Mucosa of gallbladder (tissue), 1 donor: ENCODE results near the gene CCDC183. TPM values are rescaled to one million over a fixed set of nuclear protein-coding genes. Genes with fewer than 3 reads are reported as not detected.

Experiments used
- DNase-seq: peaks from one replicate; pipeline ENCODE4 v3.0.0-alpha.2; 2020; ENCODE audit warnings: low spot score
- total RNA-seq: library from RNA; stranded (reverse); gene quantifications from one replicate; pipeline ENCODE4 v1.2.1, GENCODE V29; 2021
- donor health status: DM: no; HTN: no; CAD: no.

The CCDC183 gene
- total RNA-seq, 1 donor from 2014 or later: 2.3 TPM

DNA sequence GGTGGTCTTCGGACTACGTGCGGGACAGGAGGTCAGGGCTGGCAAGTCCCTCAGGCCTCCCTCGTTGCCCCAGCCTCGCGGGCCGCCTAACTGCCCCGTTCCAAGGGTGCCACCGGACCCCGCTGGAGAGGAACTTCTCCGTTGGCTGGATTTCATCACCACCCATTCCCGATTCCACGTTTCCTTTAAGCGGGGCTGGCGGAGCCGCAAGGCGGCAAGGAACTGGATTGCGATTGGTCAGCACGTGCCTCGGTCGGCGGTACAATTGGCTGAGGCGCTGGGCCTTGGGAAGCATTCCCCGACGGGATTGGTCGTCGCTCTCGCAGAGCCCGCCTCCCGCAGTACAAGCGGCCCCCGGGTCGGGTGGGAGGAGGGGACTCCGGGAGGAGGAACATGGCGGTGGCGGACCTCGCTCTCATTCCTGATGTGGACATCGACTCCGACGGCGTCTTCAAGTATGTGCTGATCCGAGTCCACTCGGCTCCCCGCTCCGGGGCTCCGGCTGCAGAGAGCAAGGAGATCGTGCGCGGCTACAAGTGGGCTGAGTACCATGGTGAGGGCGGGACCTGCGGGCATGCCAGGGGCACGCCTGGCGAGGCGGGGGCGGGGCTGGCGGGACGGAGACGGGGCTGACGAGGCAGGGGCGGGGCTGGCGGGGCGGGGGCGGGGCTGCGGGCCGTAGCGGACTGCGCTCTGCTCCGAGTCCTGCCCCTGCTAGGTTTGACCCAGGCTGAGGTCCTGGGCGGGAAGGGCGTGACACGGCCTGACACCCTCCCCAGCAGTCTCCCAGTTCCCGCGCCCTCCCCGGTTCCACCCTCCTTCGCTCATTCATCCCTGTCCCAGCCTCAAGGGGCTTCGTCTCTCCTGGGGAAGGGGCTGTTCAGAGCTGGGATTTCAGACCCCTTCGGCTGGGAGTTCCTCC lies 53.2 kb downstream of the CCDC183 start, which contains the start of gene PHPT1:
TSS of gene PHPT1 (plus strand) at position 372 of the 922 bp plus-strand sequence. CDS start at position 394, 22 bp downstream.
- peak; percentile 99 for DNase-seq

DNA sequence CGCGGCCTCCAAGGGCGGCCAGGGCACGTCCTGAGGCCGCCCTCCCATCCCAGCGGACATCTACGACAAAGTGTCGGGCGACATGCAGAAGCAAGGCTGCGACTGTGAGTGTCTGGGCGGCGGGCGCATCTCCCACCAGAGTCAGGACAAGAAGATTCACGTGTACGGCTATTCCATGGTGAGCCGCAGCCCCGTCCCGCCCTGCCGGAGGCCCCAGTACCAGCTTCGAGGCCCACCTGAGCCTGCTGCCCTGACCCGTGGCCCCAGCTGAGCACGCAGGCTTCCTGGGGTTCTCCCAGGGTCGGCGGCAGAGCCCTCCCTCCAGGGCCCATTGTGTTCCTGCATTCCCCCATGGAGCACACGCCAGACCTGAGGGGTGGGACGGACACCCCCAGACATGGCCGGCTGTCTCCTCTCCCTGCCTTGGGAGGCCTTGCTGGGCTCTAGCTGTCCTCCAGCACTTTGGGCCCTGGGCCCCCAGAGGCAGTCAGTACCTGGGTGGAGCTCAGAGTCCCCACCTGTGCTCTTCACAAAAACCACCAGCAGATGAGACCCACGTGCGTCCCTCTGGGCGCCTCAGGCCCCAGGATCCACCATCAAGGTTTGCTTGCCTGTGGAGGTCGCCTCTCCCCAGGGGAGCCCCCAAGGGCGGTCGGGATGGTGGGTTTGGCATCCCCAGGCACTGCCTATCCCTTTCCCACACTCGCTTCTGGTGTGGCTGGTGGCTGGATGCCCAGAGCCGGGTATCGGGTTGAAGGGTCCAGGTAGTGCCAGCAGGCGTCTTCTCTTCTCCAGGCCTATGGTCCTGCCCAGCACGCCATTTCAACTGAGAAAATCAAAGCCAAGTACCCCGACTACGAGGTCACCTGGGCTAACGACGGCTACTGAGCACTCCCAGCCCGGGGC lies 54.1 kb downstream of the CCDC183 start:
- DNase-seq: no peak

DNA sequence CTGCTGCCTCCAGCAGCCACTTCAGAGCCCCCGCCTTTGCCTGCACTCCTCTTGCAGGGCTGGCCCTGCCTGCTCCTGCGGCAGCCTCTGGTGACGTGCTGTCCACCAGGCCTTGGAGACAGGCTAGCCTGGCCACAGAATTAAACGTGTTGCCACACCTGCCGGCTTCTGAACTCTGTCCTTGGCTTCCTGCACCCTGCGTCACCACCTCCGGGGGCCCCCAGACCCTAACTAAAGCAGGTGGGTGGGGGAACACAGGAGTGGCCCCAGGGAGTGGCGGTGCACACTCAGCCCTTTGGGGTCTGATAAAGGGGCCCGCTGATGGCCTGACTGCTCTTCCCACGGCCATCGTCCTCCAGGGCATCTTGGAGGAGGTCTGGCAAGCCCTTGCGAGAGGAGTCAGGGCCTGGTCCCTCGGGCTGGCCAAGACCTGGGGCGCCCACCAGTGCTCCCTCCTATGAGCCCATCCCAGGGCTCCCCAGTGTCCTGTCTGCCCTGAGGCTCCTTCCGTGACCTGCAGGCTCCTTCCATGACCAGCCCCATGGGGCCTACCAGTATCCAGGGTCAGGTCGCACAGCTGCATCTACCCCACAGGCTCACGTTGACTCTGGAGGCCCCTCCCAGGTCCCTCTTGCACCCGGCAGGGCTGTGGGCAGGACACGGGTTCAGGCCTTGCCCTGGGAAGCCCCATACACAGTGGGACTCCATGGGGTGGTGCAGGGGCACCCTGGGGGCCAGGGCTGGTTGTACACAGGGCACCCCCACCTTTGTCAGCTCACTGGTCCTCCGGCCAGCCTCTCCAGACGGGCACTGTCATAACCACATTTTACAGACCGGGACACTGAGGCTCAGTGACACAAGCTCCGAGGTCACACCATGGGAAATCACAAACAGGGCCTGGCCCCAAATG lies 55.0 kb downstream of the CCDC183 start:
- no peak for DNase-seq

DNA sequence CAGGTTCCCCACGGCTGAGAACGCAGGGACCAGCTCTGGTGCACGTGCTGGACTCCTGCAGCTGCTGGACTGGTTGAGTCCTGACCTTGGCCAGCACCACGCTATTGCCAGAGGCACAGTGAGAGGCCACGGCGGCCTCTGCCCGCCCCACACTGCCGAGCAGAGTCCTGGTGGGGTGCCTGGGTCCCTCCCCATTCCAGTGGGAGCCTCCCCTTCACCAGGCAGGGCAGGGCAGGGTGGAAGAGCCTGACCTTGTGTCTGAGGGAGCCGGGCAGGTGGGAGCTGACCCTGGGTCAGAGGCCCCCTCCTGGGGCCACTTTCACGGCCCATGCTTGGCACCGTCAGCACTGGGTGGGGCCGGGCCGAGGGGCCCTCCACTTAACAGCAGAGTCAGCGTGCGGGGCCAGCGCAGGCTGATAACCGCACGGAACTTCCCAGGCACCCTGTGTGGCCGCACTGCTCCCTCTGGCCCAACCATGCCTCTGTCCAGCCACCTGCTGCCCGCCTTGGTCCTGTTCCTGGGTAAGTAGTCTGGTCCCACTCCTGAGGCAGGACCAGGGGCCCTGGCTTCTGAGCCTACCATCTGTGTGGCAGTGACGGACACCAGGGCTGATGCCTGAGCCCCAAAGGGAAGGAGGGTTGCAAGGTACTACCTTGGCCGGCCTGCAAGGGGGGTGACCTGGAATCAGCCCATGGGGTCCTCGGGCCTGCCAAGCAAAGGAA lies 56.0 kb downstream of the CCDC183 start, which contains the start of gene MAMDC4:
TSS of gene MAMDC4 (plus strand) at position 406 of the 723 bp plus-strand sequence. CDS start at position 477, 71 bp downstream.
- no peak for DNase-seq

DNA sequence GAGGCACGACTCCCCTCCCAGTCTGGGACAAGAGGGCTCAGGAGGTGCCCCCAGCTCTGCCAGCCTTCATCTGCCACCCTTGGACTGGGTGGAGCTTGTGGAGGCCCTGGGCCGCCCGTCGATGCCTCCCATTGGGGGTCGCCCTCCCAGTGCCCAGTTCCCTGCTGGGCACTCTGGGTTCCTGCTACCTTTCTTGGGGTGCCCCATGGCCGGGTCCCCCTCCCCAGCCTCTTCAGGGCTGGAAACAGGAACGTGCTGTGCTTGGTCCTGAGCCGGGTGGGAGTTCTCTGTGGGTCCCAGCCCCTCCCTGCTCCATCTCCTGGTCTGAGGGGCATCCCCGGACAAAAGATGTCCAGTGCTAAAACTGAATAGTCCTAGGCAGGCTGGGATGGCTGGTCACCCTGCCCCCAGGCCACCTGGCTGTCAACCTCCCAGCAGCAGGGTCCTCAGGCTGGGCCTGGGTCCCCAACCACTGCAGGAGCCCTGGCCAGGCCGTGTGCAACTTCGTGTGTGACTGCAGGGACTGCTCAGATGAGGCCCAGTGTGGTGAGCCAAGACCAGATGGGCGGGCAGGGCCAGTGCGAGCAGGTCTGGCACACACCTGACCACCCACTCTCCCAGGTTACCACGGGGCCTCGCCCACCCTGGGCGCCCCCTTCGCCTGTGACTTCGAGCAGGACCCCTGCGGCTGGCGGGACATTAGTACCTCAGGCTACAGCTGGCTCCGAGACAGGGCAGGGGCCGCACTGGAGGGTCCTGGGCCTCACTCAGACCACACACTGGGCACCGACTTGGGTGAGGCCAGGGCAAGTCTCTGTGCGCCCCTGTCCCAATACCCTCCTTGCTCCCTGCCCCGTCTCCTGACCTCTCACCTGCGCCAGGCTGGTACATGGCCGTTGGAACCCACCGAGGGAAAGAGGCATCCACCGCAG lies 56.8 kb downstream of the CCDC183 start:
- no peak for DNase-seq

DNA sequence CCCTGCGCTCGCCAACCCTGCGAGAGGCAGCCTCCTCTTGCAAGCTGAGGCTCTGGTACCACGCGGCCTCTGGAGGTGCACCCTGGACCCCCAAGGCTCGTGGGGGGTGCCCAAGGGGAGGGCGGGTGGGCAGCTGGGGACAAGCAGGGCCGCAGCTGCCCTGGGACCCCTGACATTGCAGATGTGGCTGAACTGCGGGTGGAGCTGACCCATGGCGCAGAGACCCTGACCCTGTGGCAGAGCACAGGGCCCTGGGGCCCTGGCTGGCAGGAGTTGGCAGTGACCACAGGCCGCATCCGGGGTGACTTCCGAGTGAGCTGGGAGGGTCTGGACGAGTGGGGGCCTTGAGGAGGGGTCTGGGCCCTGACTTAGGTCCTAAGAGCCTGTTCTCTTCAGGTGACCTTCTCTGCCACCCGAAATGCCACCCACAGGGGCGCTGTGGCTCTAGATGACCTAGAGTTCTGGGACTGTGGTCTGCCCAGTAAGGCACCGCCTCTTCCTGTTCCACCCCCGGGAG lies 57.5 kb downstream of the CCDC183 start:
- no peak for DNase-seq

DNA sequence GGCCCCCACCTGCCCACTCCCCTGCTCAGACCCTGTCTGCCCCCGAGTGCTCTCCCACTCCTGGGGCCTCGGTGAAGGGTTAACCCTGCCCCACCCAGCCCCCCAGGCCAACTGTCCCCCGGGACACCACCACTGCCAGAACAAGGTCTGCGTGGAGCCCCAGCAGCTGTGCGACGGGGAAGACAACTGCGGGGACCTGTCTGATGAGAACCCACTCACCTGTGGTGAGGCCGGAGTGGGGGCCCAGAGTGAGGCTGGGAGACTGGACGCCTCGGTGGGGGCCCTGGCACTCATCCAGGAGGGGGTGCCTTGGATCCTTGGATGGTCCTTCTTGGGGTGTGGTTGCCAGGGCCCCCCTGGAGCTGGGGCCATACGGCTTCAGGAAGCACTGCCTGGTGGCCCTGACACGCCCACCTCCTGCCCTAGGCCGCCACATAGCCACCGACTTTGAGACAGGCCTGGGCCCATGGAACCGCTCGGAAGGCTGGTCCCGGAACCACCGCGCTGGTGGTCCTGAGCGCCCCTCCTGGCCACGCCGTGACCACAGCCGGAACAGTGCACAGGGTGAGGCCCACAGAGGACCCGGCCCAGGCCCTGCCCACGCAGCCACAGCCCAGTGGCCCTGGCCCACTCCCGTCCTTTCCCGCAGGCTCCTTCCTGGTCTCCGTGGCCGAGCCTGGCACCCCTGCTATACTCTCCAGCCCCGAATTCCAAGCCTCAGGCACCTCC lies 58.1 kb downstream of the CCDC183 start:
- DNase-seq: no peak

DNA sequence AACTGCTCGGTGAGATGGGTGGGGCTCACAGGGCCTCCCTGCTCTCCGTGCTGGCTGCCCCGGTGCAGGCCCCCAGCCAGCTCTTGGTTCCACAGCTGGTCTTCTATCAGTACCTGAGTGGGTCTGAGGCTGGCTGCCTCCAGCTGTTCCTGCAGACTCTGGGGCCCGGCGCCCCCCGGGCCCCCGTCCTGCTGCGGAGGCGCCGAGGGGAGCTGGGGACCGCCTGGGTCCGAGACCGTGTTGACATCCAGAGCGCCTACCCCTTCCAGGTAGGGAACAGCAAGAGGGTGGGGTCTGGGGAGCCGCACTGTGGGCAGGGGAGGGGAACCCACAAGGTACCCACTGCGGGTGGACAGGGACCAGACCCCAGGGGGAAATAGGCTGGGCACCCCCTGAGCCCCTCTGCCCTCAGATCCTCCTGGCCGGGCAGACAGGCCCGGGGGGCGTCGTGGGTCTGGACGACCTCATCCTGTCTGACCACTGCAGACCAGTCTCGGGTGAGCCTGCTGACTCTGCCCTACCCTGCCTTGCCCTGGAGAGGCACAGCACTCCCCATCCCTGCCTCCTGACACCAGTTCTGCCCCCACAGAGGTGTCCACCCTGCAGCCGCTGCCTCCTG lies 58.8 kb downstream of the CCDC183 start:
- no peak for DNase-seq

DNA sequence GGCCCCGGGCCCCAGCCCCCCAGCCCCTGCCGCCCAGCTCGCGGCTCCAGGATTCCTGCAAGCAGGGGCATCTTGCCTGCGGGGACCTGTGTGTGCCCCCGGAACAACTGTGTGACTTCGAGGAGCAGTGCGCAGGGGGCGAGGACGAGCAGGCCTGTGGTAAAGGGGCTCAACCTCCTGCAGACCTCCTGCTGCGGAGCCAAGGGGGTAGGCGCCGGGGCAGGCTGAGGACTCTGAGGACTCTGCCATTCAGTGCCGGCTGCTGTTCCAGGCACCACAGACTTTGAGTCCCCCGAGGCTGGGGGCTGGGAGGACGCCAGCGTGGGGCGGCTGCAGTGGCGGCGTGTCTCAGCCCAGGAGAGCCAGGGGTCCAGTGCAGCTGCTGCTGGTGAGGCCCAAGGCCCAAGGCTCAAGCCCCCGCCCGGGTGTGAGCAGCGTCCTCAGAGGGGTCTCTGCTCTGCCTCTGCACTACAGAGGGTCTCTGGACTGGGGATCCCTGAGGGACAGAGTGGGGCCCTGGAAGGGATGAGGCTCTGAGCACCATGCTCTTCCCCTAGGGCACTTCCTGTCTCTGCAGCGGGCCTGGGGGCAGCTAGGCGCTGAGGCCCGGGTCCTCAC lies 59.4 kb downstream of the CCDC183 start:
- DNase-seq: no peak

DNA sequence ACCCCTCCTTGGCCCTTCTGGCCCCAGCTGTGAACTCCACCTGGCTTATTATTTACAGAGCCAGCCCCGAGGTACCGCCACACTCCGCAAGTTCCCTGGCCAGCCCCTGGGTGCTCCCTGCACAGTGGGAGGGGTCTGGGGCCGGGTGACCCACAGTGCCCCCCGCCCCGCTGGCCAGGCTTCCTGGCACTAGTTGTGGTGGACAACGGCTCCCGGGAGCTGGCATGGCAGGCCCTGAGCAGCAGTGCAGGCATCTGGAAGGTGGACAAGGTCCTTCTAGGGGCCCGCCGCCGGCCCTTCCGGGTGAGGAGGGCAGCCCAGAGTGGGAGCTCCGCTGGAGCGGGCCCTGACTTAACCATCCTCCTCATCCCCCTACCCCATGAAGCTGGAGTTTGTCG lies 59.9 kb downstream of the CCDC183 start:
- DNase-seq: no peak

DNA sequence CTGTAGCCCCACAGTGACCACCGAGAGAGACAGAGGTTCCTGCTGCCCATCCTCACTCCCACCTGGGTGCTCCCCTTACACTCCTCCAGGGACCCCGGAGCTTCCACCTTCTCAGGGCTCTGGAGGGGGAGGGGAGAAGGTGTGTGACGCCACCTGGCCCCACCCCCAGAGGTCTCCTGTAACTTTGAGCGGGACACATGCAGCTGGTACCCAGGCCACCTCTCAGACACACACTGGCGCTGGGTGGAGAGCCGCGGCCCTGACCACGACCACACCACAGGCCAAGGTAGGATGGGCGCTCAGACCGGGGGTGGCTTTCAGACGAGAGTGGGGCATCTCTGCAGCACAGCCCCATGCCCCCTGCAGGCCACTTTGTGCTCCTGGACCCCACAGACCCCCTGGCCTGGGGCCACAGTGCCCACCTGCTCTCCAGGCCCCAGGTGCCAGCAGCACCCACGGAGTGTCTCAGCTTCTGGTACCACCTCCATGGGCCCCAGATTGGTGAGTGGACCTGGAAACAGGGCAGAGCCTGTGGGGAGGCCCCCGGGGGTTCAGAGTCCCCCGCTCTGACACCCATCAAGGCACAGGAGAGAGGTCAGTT lies 60.5 kb downstream of the CCDC183 start:
- DNase-seq: no peak

DNA sequence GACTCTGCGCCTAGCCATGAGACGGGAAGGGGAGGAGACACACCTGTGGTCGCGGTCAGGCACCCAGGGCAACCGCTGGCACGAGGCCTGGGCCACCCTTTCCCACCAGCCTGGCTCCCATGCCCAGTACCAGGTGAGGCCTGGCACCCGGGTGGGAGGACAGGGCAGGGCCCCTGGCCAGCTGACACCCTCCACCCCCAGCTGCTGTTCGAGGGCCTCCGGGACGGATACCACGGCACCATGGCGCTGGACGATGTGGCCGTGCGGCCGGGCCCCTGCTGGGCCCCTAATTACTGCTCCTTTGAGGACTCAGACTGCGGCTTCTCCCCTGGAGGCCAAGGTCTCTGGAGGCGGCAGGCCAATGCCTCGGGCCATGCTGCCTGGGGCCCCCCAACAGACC lies 61.0 kb downstream of the CCDC183 start:
- no peak for DNase-seq

Other genes starting within 250 kb of the CCDC183 start
- gene EGFL7, start 133.4 kb upstream of the CCDC183 start, total RNA-seq: 62.2 TPM
- 81.7 TPM for gene AGPAT2, start 108.9 kb upstream of the CCDC183 start, total RNA-seq
- 8.8 TPM for gene DIPK1B, start 83.8 kb upstream of the CCDC183 start, total RNA-seq
- 11.4 TPM for gene LCN10, start 53.4 kb upstream of the CCDC183 start, total RNA-seq
- gene LCN6, start 47.8 kb upstream of the CCDC183 start, total RNA-seq: 12.8 TPM
- not detected for gene LCN8, start 38.1 kb upstream of the CCDC183 start, total RNA-seq
- gene LCN15, start 31.8 kb upstream of the CCDC183 start, total RNA-seq: not detected
- gene TMEM141, start 5.0 kb upstream of the CCDC183 start, total RNA-seq: 81.3 TPM
- 91.0 TPM for gene RABL6, start 11.6 kb downstream of the CCDC183 start, total RNA-seq
- gene AJM1, start 46.1 kb downstream of the CCDC183 start, total RNA-seq: 19.4 TPM
- 150 TPM for gene PHPT1, start 53.1 kb downstream of the CCDC183 start, total RNA-seq
- 38.6 TPM for gene MAMDC4, start 56.0 kb downstream of the CCDC183 start, total RNA-seq
- gene EDF1, start 70.0 kb downstream of the CCDC183 start, total RNA-seq: 342 TPM
- 19.6 TPM for gene TRAF2, start 90.2 kb downstream of the CCDC183 start, total RNA-seq
- 144 TPM for gene FBXW5, start 148.4 kb downstream of the CCDC183 start, total RNA-seq
- 110 TPM for gene C8G, start 148.9 kb downstream of the CCDC183 start, total RNA-seq
- 10.0 TPM for gene LCN12, start 155.9 kb downstream of the CCDC183 start, total RNA-seq
- gene PTGDS, start 181.2 kb downstream of the CCDC183 start, total RNA-seq: 481 TPM
- 0.92 TPM for gene LCNL1, start 186.7 kb downstream of the CCDC183 start, total RNA-seq
- gene PAXX, start 196.1 kb downstream of the CCDC183 start, total RNA-seq: 51.2 TPM
- gene CLIC3, start 200.2 kb downstream of the CCDC183 start, total RNA-seq: 2.2 TPM
- 298 TPM for gene ABCA2, start 231.9 kb downstream of the CCDC183 start, total RNA-seq
- gene FUT7, start 235.8 kb downstream of the CCDC183 start, total RNA-seq: 0.26 TPM
- 376 TPM for gene NPDC1, start 249.8 kb downstream of the CCDC183 start, total RNA-seq